Smooth muscle cell (in vitro differentiated cells): ENCODE results near the gene LRRN4CL. TPM values are rescaled to one million over a fixed set of nuclear protein-coding genes. Genes with fewer than 3 reads are reported as not detected.

ENCODE experiments used
- DNase-seq: peaks from one replicate; lab custom pipeline; 2025; ENCODE audit not compliant: unreplicated experiment; lab: John Stamatoyannopoulos, UW
- H2AFZ ChIP-seq: fragments of 200-600 bp; sonication (generic); 2 replicates; pipeline ENCODE4 v1.6.0; 2016; ENCODE audit warnings: antibody characterized with exemption, low read depth, mild to moderate bottlenecking
- H3F3A ChIP-seq: fragments of 200-600 bp; sonication (generic); 2 replicates; pipeline ENCODE4 v1.6.0; 2017; ENCODE audit warnings: antibody characterized with exemption, low read depth
- H3K27ac ChIP-seq: fragments of 200-600 bp; sonication (generic); 2 replicates; pipeline ENCODE4 v1.5.1; 2016; ENCODE audit warnings: low read depth, mild to moderate bottlenecking
- H3K27me3 ChIP-seq: fragments of 200-600 bp; sonication (generic); 2 replicates; pipeline ENCODE4 v1.6.1; 2016; ENCODE audit warnings: low read depth, mild to moderate bottlenecking
- H3K36me3 ChIP-seq: fragments of 200-600 bp; sonication (generic); 2 replicates; pipeline ENCODE4 v1.5.1; 2016; ENCODE audit warnings: low read depth
- H3K4me1 ChIP-seq: fragments of 200-600 bp; sonication (generic); 2 replicates; pipeline ENCODE4 v1.5.1; 2016; ENCODE audit warnings: low read depth
- H3K4me2 ChIP-seq: fragments of 200-600 bp; sonication (generic); 2 replicates; pipeline ENCODE4 v1.6.0; 2016; ENCODE audit warnings: mild to moderate bottlenecking
- H3K4me3 ChIP-seq: fragments of 200-600 bp; sonication (generic); 2 replicates; pipeline ENCODE4 v1.5.1; 2016; ENCODE audit warnings: mild to moderate bottlenecking
- H3K79me2 ChIP-seq: fragments of 200-600 bp; sonication (generic); 2 replicates; pipeline ENCODE4 v1.6.0; 2016; ENCODE audit warnings: low read depth, mild to moderate bottlenecking
- H3K9ac ChIP-seq: fragments of 200-600 bp; sonication (generic); 2 replicates; pipeline ENCODE4 v1.6.0; 2016; ENCODE audit warnings: low read depth
- H3K9me3 ChIP-seq: fragments of 200-600 bp; sonication (generic); replicated peaks from 2 replicates; pipeline ENCODE4 v1.5.1; 2016; ENCODE audit warnings: low read depth
- H4K20me1 ChIP-seq: fragments of 200-600 bp; sonication (generic); 2 replicates; pipeline ENCODE4 v1.6.0; 2016; ENCODE audit warnings: low read depth
- CTCF ChIP-seq: fragments of 200-600 bp; sonication (generic); IDR thresholded peaks from 2 replicates; pipeline ENCODE4 v1.5.1; 2017; ENCODE audit warnings: borderline replicate concordance, mild to moderate bottlenecking, antibody characterized with exemption; ENCODE audit not compliant: insufficient read depth, poor library complexity, severe bottlenecking
- WGBS: methylation state at CpG from one replicate; pipeline ENCODE4 v1.1.7; 2016; ENCODE audit warnings: low lambda C conversion rate; 5-methylcytosine and 5-hydroxymethylcytosine counted together
- polyA plus RNA-seq: library from polyadenylated mRNA; unstranded; fragments of >200 nt; fragmentation: Nextera tagmentation; extraction: Ambion mirVana; gene quantifications from 2 replicates; pipeline ENCODE4 v1.2.1, GENCODE V29; 2016
- total RNA-seq: library from RNA; depleted of rRNA; stranded (reverse); fragments of >200 nt; gene quantifications from 2 replicates; pipeline ENCODE4 v1.2.3, GENCODE V29; 2014

LRRN4CL gene
- total and polyA plus RNA-seq, 2 experiments from 2014 or later, result 1.3 TPM; not detected in 1

- WGBS, result 2% methylated on average over 39 of the region's 39 CpGs
- TF ChIP-seq CTCF, result no peak
- Histone ChIP-seq H3K4me2 (peak overlapping the region; percentile 91), H3K36me3 (no peaks in the 10 kb centered on the region), H4K20me1 (peaks cover 17% of the 10 kb centered on the region), H3K9ac (peak overlapping the region; percentile 78), H3F3A (peaks cover 24% of the 10 kb centered on the region), H2AFZ (no peak overlapping the region), H3K9me3 (no peaks in the 10 kb centered on the region), H3K4me1 (peaks cover 18% of the 10 kb centered on the region), H3K27ac (peak overlapping the region; percentile 67), H3K4me3 (peak overlapping the region; percentile 85), H3K79me2 (peaks cover 34% of the 10 kb centered on the region), H3K27me3 (no peaks in the 10 kb centered on the region)
- DNase-seq, result no peak
These were observed 23.6 kb downstream of the LRRN4CL start for GRCh38 chr11:62665599-62666258.

GRCh38 chr11:62665075-62665598 is 24.2 kb downstream of the LRRN4CL start, which contains the start of the genes C11orf98 and CSKMT:
C11orf98 (minus strand) TSS chr11:62665210; CDS start chr11:62665169, 41 bp downstream.
CSKMT (plus strand) TSS chr11:62665312; CDS start chr11:62665880, 568 bp downstream.
- under 1% methylated on average over 38 of the region's 47 CpGs for WGBS
- peaks cover 34% of the 10 kb centered on the region for H3K79me2 ChIP-seq

GRCh38 chr11:62664405-62665074 is 24.8 kb downstream of the LRRN4CL start:
- TF ChIP-seq CTCF, result no peak
- Histone ChIP-seq H3F3A (peaks cover 14% of the 10 kb centered on the region), H3K4me1 (peaks cover 18% of the 10 kb centered on the region), H3K4me3 (peak overlapping the region; percentile 85), H3K9me3 (no peaks in the 10 kb centered on the region), H3K27me3 (no peaks in the 10 kb centered on the region), H3K79me2 (peaks cover 34% of the 10 kb centered on the region), H3K4me2 (peak overlapping the region; percentile 91), H2AFZ (peak overlapping the region; percentile 81), H3K27ac (peak overlapping the region; percentile 67), H4K20me1 (peaks cover 17% of the 10 kb centered on the region), H3K36me3 (no peaks in the 10 kb centered on the region), H3K9ac (peak overlapping the region; percentile 78)
- WGBS, result under 1% methylated on average over 35 of the region's 36 CpGs
- DNase-seq, result no peak

More at GRCh38 chr11:62665075-62665598, 24.2 kb downstream of the LRRN4CL start, which contains the start of the genes C11orf98 and CSKMT:
- no peaks in the 10 kb centered on the region for H3K36me3 ChIP-seq
- no peaks in the 10 kb centered on the region for H3K9me3 ChIP-seq
- peak within 1 kb of the TSS; percentile 91 for H3K4me2 ChIP-seq
- H4K20me1 ChIP-seq, result peaks cover 17% of the 10 kb centered on the region
- TF ChIP-seq CTCF, result no peak
- peak within 1 kb of the TSS; percentile 81 for H2AFZ ChIP-seq
- DNase-seq, result peak; percentile 93
- H3K9ac ChIP-seq, result peak within 1 kb of the TSS; percentile 78
- H3F3A ChIP-seq, result peaks cover 20% of the 10 kb centered on the region
- H3K27me3 ChIP-seq, result no peaks in the 10 kb centered on the region
- peaks cover 18% of the 10 kb centered on the region for H3K4me1 ChIP-seq
- peak within 1 kb of the TSS; percentile 67 for H3K27ac ChIP-seq
- H3K4me3 ChIP-seq, result peak within 1 kb of the TSS; percentile 85
